GM21529 (cell line): ENCODE data around the gene ARHGEF26.
A peak's percentile ranks its signal among the peaks of the same experiment; 100 is the strongest.
"Not testable (repeated sequence)": the region's sequence is repeated elsewhere in the genome, so short reads cannot be mapped to it uniquely, and the experiment has no call there.

Experiments
- ATAC-seq: cut with Tn5 transposase; IDR thresholded peaks from one replicate; pipeline ENCODE4 v1.9.1; 2021; ENCODE audit not compliant: unreplicated experiment

Gene ARHGEF26, protein sequence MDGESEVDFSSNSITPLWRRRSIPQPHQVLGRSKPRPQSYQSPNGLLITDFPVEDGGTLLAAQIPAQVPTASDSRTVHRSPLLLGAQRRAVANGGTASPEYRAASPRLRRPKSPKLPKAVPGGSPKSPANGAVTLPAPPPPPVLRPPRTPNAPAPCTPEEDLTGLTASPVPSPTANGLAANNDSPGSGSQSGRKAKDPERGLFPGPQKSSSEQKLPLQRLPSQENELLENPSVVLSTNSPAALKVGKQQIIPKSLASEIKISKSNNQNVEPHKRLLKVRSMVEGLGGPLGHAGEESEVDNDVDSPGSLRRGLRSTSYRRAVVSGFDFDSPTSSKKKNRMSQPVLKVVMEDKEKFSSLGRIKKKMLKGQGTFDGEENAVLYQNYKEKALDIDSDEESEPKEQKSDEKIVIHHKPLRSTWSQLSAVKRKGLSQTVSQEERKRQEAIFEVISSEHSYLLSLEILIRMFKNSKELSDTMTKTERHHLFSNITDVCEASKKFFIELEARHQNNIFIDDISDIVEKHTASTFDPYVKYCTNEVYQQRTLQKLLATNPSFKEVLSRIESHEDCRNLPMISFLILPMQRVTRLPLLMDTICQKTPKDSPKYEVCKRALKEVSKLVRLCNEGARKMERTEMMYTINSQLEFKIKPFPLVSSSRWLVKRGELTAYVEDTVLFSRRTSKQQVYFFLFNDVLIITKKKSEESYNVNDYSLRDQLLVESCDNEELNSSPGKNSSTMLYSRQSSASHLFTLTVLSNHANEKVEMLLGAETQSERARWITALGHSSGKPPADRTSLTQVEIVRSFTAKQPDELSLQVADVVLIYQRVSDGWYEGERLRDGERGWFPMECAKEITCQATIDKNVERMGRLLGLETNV

GRCh38 chr3:154120961-154121700 is at the start of gene ARHGEF26:
ARHGEF26 (plus strand) TSS chr3:154121390; CDS start chr3:154121993, 603 bp downstream.
- ATAC-seq, result peak; percentile 70

DNA sequence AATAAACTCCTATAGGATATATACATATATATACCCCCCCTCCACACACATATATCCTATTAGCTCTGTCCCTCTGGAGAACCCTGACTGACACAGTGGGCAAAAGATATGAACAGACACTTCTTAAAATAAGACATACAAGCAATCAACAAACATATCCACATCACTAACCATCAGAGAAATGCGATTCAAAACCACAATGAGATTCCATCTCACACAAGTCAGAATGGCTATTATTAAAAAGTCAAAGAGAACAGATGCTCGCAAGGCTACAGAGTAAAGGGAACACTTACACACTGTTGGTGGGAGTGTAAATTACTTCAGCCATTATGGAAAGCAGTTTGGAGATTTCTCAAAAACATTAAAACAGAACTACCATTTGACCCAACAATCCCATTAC is 46.2 kb upstream of the ARHGEF26 start:
- ATAC-seq, result no peak

DNA sequence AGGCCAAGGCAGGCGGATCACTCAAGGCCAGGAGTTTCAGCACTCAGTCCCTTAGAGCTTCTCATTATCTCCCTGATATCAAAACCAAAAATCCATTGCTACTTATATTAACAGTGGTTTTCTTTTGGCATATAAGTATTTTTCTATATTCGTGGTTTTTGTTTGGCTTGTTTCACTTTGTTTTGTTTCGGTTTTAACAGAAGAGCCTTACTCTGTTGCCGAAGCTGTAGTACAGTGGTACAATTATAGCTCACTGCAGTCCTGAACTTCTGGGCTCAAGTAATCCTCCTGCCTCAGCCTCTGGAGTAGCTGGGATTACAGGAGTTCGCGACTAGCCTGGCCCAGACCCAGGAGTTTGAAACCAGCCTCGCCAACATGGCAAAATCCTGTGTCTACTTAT is 42.5 kb upstream of the ARHGEF26 start:
- ATAC-seq, result no peak

DNA sequence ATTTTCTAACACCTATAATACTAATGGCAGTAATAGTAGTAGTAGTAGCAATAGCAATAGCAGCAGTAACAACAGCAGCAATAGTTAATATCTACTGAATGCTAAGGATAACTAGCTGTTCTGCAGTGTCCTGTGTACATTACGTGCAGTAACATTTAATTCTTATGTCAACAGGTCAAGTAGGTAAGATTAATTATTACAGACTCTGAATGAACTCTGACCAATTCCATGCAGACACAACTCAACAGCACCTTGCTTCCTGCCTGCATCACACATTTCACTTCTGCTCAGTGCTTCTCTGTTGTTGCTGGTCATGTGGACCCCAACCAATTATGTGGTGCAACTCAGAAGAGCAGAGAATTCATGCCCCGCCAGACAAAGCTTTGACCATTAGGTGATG is 39.9 kb upstream of the ARHGEF26 start:
- no peak for ATAC-seq

DNA sequence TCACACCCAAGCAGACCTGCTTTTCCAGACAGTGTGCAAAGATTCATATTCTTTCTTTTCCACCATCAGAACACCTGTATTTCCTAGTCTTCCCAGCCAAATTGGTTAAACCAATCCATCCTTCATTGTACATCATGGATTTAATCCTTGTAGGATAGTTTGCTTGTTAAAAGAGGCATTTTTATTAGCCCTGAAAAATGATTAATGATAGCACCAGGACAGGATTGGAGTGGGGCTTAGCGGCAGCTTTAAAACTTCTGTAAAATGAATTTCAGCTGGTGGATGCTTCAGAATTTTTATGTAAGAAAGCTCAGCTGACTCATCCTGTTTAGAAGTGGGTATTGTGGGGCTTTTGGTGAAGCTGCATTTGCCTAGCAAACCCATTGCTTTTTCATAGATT is 36.1 kb upstream of the ARHGEF26 start:
- no peak for ATAC-seq

- ATAC-seq, result no peak
These were observed 35.4 kb upstream of the ARHGEF26 start for GRCh38 chr3:154085799-154086198.

DNA sequence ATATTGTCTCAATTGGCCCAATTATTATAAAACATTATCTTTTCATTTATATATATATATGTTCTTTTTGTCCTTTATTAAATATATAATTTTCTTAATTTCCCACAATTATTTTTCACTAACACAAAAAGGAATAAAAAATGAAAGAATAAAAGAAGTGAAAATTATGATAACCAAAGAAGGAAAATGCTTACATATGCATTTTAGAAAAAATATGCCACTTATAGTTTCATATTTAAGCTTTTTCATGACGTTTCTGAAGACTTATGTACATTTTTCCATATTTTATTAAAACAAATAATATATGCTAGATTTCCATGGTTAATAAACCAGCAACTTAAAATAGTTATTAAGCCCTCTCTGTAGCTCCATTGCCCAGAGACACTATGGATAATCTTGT is 34.9 kb upstream of the ARHGEF26 start:
- no peak for ATAC-seq

DNA sequence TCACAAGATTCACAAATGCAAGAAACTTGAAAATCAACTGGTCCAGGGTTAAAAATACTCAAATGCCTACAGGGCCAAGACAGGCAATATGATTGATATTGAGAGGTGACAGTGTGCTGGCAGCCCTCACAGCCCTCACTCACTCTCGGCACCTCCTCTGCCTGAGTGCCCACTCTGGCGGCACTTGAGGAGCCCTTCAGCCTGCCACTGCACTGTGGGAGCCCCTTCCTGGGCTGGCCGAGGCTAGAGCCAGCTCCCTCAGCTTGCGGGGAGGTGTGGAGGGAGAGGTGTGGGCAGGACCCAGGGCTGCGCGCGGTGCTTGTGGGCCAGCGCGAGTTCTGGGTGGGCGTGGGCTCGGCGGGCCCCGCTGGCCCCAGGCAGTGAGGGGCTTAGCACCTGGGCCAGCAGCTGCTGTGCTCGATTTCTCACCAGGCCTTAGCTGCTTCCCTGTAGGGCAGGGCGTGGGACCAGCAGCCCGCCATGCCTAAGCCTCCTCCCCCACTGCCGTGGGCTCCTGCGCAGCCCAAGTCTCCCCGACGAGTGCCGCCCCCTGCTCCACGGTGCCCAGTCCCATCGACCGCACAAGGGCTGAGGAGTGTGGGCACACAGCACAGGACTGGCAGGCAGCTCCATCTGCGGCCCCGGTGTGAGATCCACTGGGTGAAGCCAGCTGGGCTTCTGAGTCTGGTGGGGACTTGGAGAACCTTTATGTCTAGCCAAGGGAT is 33.3 kb upstream of the ARHGEF26 start:
- ATAC-seq, result not testable (repeated sequence)

DNA sequence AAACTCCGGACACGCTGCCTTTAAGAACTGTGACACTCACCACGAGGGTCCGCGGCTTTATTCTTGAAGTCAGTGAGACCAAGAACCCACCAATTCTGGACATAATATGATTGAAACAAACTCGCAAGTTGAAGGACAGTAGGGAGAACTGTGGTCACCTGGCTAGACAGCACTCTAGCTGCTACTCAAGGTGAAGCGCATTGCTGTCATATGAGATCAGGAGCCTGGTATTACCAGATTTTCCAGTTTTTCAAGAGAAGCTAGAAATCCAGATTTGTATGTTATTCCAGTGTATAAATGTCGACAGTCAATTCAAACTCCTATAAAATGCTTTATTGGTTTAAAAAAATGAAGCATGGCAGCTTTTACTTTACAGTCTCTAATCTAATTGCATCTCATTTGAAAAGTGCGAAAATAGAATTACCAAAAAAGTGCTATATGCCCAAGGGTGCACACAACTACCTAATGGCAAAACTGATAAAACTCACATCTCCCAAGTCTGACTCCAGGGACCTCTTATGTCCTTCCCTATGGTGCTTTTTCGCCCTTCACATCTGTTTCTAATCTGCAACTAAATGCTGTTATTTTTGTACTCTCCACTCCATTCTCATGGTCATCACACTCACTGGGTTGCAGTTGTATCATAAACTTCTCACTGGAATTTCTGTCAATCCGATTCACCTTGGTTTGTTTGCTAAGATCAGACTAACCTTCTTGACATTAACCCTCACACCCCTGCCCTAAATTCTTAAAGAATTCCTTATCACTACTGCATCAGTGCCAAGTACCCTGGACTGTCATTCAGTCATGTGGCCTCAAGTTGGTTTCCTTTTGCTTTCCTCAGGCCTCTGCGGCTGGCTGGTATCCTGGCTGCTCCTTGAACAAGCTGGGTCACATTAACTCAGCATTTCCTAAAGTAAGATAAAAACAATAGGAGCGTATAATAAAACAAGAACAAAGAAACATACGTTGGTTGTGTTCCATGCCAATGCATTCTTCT is 31.5 kb upstream of the ARHGEF26 start:
- no peak for ATAC-seq

DNA sequence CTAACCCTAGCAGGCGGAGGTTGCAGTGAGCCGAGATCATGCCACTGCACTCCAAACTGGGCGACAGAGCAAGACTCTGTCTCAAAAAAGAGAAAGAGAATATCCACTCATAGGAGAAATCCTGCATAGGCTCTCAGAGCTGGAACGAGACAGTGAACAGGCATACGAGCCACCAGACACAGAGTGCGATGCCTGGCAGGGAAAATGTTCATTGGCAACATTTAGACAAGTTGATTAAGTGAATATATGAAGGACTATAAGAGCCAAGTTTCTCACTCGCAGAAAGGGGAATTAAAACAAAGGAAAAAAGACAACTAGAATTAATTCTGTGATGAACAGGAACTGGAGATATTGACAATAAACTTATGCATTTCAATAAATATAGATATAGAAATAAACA is 27.1 kb upstream of the ARHGEF26 start:
- no peak for ATAC-seq

- ATAC-seq, result no peak
These were observed 25.3 kb upstream of the ARHGEF26 start for GRCh38 chr3:154095832-154096421.

DNA sequence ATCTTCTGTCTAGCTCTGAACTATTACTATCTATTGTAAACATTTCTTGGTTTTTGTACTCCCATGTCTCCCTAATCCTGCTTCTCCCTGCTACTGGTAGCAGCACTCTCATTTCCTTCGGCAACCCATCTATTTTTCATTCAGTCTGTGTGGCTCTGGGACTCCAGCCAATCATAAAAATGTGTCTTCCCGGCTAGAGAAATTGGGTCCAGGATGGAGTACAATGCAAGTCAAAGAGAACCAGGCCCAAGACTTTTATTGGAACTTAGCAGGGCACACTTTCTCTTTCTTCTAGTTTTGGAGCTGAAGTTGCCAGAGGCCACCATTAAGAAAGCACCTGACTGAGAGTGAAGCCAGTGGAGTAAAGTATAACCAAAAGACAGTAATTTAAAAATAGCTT is 22.8 kb upstream of the ARHGEF26 start:
- ATAC-seq, result no peak

GRCh38 chr3:154100556-154100955 is 20.6 kb upstream of the ARHGEF26 start:
- ATAC-seq, result no peak

- ATAC-seq, result no peak
These were observed 19.9 kb upstream of the ARHGEF26 start for GRCh38 chr3:154101250-154101649.

GRCh38 chr3:154102225-154102624 is 19.0 kb upstream of the ARHGEF26 start:
- ATAC-seq, result no peak

GRCh38 chr3:154105218-154105975 is 15.8 kb upstream of the ARHGEF26 start:
- ATAC-seq, result no peak

DNA sequence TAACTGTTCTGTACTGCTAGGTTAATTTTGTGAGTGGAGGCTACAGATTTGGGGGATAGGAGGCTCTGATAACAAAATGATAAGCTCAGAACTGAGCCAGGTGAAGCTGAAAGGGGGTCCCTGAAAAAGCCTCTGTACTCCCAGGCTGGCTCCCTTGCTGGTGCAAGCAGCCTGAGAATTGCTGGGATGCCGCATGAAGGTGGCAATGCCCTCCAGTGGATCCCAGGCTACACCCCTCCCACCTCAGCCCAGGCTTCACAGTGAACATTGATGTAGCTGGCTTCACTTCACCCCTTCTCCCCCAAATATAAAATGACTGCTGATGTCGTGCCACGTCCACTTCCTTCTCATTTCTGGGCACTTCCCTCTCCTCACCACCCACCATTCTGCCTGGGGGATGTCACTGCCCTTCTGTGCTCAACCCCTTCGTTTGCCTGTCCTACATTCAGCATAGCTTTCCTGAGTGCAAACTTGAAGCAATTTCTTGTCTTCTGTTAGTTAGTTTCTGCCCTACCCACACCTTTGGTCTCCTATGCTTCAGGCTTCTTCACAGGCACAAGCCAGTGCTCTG is 9.7 kb upstream of the ARHGEF26 start:
- no peak for ATAC-seq
